Measurements from ENCODE around the gene DPP6. TPM values are rescaled to one million over a fixed set of nuclear protein-coding genes. Genes with fewer than 3 reads are reported as not detected.

The DPP6 gene
- total RNA-seq, 3 donors from 2014 or later (not counting 1 experiment from before 2014, with no cell fraction given) = not detected

DNA sequence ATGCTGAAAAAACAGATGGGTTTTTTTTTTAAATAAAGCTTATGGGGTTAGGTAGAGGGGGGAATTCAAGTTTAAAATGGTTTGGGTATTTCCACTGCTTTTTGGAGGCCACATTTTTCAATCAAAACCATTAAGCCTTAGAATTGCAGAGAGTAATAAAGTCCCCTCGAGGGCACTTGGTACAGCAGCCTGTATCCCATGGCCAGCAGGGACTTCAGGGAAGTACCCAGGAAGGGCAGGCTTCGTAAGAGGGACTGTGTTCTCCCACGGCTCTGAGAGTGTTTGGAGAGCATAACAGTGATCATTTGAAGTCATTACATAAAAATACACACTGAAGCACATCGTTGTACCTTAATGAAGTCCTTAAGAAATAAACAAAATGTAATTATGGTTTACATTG lies 432.7 kb downstream of the DPP6 start:
- H3K4me3 Mint-ChIP-seq = no peak overlapping the region
- TF ChIP-seq, protein P1, sequence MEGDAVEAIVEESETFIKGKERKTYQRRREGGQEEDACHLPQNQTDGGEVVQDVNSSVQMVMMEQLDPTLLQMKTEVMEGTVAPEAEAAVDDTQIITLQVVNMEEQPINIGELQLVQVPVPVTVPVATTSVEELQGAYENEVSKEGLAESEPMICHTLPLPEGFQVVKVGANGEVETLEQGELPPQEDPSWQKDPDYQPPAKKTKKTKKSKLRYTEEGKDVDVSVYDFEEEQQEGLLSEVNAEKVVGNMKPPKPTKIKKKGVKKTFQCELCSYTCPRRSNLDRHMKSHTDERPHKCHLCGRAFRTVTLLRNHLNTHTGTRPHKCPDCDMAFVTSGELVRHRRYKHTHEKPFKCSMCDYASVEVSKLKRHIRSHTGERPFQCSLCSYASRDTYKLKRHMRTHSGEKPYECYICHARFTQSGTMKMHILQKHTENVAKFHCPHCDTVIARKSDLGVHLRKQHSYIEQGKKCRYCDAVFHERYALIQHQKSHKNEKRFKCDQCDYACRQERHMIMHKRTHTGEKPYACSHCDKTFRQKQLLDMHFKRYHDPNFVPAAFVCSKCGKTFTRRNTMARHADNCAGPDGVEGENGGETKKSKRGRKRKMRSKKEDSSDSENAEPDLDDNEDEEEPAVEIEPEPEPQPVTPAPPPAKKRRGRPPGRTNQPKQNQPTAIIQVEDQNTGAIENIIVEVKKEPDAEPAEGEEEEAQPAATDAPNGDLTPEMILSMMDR (IDR thresholded peaks at IDR 0.05) = no peak
- no peaks in the 10 kb centered on the region for H3K4me1 ChIP-seq (ENCODE audit: control insufficient read depth, insufficient read depth, low read length)
- H3K27me3 ChIP-seq (ENCODE audit: control insufficient read depth, insufficient read depth, low read length) = no peaks in the 10 kb centered on the region
- WGBS (ENCODE audit: insufficient coverage) = 67% methylated on average over 4 of the region's 4 CpGs
- H3K36me3 ChIP-seq (ENCODE audit: control insufficient read depth, insufficient read depth, low read length) = no peaks in the 10 kb centered on the region
- no peaks in the 10 kb centered on the region for H3K36me3 Mint-ChIP-seq
- H3K4me1 Mint-ChIP-seq = no peaks in the 10 kb centered on the region
- no peak for DNase-seq
- no peaks in the 10 kb centered on the region for H3K9me3 ChIP-seq (ENCODE audit: control insufficient read depth, insufficient read depth, low read length)
- no peak for ATAC-seq
- peaks cover 9 to 11% of the 10 kb centered on the region in 2 donors for H3K9me3 Mint-ChIP-seq
- no peak overlapping the region for H3K27ac ChIP-seq (ENCODE audit: low read length)
- intact Hi-C loops (cut with micrococcal nuclease) = no loop called here
- no peak overlapping the region for H3K27ac Mint-ChIP-seq
- H3K4me3 ChIP-seq (ENCODE audit: low read length) = no peak overlapping the region
- no peaks in the 10 kb centered on the region for H3K27me3 Mint-ChIP-seq (ENCODE audit: low read depth in 2 of 2)

DNA sequence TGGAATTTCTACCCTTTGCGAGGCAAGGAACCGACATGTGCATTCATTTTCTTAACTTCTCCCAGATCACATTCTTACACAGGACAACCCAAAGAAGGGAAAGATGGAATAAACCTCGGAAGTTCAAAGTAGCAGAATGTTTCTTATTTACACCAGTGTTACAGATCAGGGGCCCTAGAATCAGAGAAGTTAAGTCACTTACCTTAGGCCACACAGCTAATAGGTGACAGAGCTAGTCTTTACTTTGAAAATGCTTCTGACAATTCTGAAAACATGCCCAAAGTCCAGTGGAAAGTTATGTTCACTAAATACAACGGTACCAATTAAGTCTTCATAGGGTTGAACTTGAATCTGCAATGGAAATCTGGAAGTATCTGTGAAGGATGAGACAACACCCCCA lies 437.7 kb downstream of the DPP6 start:
- Mint-ChIP-seq H3K9me3 (peaks cover 12 to 19% of the 10 kb centered on the region in 2 donors), H3K36me3 (no peaks in the 10 kb centered on the region), H3K4me1 (no peaks in the 10 kb centered on the region), H3K4me3 (no peak overlapping the region), H3K27me3 (ENCODE audit: low read depth in 2 of 2) (no peaks in the 10 kb centered on the region), H3K27ac (no peak overlapping the region)
- intact Hi-C loops (cut with micrococcal nuclease) = no loop called here
- Histone ChIP-seq H3K4me3 (ENCODE audit: low read length) (no peak overlapping the region), H3K4me1 (ENCODE audit: control insufficient read depth, insufficient read depth, low read length) (no peaks in the 10 kb centered on the region), H3K27me3 (ENCODE audit: control insufficient read depth, insufficient read depth, low read length) (no peaks in the 10 kb centered on the region), H3K27ac (ENCODE audit: low read length) (no peak overlapping the region), H3K9me3 (ENCODE audit: control insufficient read depth, insufficient read depth, low read length) (peaks cover 2% of the 10 kb centered on the region), H3K36me3 (ENCODE audit: control insufficient read depth, insufficient read depth, low read length) (no peaks in the 10 kb centered on the region)
- TF ChIP-seq, protein P1 (IDR thresholded peaks at IDR 0.05) = no peak
- WGBS (ENCODE audit: insufficient coverage) = 90% methylated on average over 4 of the region's 4 CpGs
- no peak for DNase-seq
- no peak for ATAC-seq

DNA sequence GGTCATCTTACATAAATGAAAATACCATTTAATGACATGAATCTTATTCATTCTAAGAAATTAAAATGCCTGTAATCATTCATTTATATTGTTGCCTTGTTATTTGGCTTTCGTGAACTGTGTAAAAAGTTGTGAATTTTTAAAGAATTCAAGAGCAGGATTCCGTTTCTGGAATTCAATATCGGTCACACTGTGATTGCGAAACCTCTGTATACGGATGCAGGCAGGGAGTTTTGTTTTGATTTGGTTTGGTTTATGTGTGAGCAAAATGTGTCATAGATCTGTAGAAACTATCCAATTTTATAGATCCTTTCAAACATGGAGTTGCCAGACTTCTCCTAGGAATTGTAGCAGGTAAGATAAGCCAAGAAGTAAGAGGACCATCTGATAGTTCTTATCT lies 441.4 kb downstream of the DPP6 start:
- H3K27me3 Mint-ChIP-seq (ENCODE audit: low read depth in 2 of 2) = no peaks in the 10 kb centered on the region
- intact Hi-C loops (cut with micrococcal nuclease) = no loop called here
- no peaks in the 10 kb centered on the region for H3K36me3 Mint-ChIP-seq
- no peak for DNase-seq
- 93% methylated on average over 5 of the region's 5 CpGs for WGBS (ENCODE audit: insufficient coverage)
- H3K4me1 ChIP-seq (ENCODE audit: control insufficient read depth, insufficient read depth, low read length) = no peaks in the 10 kb centered on the region
- peaks cover 13 to 17% of the 10 kb centered on the region in 2 donors for H3K9me3 Mint-ChIP-seq
- no peak overlapping the region for H3K4me3 ChIP-seq (ENCODE audit: low read length)
- H3K9me3 ChIP-seq (ENCODE audit: control insufficient read depth, insufficient read depth, low read length) = peaks cover 2% of the 10 kb centered on the region
- TF ChIP-seq, protein P1 (IDR thresholded peaks at IDR 0.05) = no peak
- H3K36me3 ChIP-seq (ENCODE audit: control insufficient read depth, insufficient read depth, low read length) = no peaks in the 10 kb centered on the region
- no peak overlapping the region for H3K4me3 Mint-ChIP-seq
- H3K27ac ChIP-seq (ENCODE audit: low read length) = no peak overlapping the region
- ATAC-seq = no peak
- no peaks in the 10 kb centered on the region for H3K4me1 Mint-ChIP-seq
- no peaks in the 10 kb centered on the region for H3K27me3 ChIP-seq (ENCODE audit: control insufficient read depth, insufficient read depth, low read length)
- no peak overlapping the region for H3K27ac Mint-ChIP-seq

DNA sequence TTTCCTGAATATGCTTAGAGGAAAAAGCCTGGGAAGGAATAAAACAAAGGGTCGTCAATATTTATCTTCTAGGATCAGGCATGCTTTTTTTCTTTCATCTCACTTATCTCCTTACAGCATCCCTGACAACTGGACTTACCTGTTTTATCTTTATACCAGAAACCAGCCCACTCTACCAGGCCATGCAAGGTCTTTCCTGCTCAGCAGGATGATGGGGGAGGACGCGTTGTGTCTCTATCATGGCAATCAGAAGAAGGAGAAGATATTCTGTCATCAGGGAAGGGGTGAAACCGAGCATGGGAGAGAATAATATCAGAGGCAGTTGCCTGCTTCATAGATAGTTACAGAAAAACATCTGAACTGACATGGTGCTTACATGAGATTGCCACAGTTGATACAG lies 445.6 kb downstream of the DPP6 start:
- Histone ChIP-seq H3K36me3 (ENCODE audit: control insufficient read depth, insufficient read depth, low read length) (no peaks in the 10 kb centered on the region), H3K4me3 (ENCODE audit: low read length) (no peak overlapping the region), H3K27me3 (ENCODE audit: control insufficient read depth, insufficient read depth, low read length) (no peaks in the 10 kb centered on the region), H3K27ac (ENCODE audit: low read length) (no peak overlapping the region), H3K9me3 (ENCODE audit: control insufficient read depth, insufficient read depth, low read length) (peaks cover 8% of the 10 kb centered on the region), H3K4me1 (ENCODE audit: control insufficient read depth, insufficient read depth, low read length) (no peaks in the 10 kb centered on the region)
- ATAC-seq (no peak), DNase-seq (no peak)
- TF ChIP-seq, protein P1 (IDR thresholded peaks at IDR 0.05) = no peak
- Mint-ChIP-seq H3K36me3 (no peaks in the 10 kb centered on the region), H3K27me3 (ENCODE audit: low read depth in 2 of 2) (no peaks in the 10 kb centered on the region), H3K27ac (no peak overlapping the region), H3K4me1 (no peaks in the 10 kb centered on the region), H3K4me3 (no peak overlapping the region), H3K9me3 (peaks cover 11 to 15% of the 10 kb centered on the region in 2 donors)
- intact Hi-C loops (cut with micrococcal nuclease) = no loop called here
- WGBS (ENCODE audit: insufficient coverage) = 80% methylated on average over 4 of the region's 4 CpGs

Data from natural killer cell (primary cell).